CD4-positive, alpha-beta T cell treated with Interleukin-12 subunit alpha and Interleukin-12 subunit beta, for 1 hour (primary cell): ENCODE measurements around the gene ANKRD13B.

Experiments
- DNase-seq: peaks from one replicate; pipeline ENCODE4 v3.0.0-alpha.2; 2020

ANKRD13B gene

DNA sequence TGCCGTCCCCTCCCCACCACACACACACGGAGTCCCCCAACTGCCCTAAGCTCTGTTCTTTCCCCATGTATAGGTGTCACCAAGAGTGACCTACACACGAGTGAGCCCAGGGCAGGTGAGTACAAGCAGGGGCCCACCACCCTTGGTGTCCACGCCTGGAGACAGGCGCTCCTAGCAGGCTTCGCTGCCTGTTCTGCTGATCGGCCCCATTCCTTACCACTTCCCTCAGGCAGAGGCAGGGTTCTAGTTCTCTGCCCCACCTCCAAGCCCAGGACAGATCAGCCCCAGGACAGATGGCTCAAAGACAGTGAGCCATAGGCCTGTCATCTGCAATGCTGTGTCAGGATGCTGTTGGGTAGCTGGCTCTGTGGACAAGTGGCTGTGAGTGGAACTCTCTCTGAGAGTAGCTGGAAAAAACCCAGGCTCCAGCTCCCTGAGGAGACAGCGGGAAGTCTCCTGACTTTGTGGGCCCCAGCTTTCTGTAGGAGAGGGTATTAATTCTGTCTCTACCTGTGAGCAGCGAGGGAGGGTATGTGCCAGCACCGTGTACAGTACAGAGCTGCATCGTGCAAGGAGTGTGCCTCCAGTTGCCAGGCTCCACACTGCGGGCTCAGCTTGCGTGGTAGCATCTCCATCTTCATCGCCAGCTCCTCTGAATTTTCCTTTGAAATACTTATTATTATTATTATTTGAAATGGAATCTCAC is 23.5 kb upstream of the ANKRD13B start:
- DNase-seq, result no peak

DNA sequence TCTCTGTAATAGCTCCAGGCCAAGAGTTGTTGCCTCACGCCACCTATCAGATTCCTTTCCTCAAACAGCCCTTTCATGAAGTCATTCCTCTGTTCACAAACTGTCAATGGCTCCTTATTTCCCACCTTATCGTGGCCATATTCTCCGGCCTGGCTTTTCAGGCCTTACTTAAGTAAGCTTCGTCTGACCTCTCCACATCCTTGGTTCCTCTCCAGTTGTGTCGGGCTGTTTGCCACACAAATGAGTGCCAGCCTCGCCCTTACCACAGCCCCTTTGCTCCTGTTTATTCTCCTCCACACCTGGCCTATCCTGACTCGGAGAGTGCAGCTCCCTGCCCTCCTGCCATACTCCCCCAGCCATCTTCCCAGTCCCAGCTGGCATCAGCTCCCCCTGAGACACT is 22.4 kb upstream of the ANKRD13B start:
- DNase-seq, result no peak

DNA sequence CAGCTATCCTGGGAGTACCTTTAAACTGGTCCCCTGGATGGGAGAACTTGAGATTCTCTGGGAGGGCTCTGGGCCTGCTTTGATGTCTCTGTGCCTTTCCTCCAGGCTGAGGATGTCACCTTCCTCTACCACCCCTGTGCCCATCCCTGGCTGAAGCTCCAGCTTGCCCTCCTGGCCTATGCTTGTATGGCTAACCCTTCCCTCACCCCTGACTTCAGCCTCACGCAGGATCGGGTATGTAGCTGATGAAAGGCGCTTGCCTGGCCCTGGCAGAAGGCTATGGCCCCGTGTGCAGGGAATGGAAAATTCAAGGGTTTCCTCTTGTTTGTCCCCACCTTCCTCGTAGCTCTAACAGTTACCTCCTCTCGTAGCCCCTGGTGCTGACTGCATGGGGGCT is 21.4 kb upstream of the ANKRD13B start:
- DNase-seq, result no peak

DNA sequence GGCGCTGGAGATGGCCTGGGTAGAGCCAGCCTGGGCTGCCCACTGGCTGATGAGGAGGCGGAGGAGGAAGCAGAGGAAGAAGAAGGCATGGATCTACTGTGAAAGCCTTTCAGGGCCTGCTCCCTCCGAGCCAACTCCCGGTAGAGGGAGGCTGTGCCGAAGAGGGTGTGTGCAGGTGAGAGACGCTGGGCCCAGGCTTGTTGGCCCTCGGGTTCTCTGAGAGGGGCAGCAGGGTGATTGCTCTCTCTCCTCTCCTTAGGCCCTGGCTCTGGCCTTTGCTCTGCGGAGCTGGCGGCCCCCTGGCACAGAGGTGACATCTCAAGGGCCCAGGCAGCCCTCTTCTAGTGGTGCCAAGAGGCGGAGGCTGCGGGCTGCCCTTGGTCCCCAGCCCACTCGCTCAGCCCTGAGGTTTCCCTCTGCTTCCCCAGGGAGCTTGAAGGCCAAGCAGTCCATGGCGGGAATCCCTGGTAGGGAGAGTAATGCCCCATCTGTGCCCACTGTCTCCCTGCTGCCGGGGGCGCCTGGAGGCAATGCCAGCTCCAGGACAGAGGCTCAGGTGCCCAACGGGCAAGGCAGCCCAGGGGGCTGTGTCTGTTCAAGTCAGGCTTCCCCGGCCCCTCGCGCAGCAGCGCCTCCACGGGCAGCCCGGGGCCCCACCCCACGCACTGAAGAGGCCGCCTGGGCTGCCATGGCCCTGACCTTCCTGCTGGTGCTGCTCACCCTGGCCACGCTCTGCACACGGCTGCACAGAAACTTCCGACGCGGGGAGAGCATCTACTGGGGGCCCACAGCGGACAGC is 20.9 kb upstream of the ANKRD13B start:
- DNase-seq, result no peak

DNA sequence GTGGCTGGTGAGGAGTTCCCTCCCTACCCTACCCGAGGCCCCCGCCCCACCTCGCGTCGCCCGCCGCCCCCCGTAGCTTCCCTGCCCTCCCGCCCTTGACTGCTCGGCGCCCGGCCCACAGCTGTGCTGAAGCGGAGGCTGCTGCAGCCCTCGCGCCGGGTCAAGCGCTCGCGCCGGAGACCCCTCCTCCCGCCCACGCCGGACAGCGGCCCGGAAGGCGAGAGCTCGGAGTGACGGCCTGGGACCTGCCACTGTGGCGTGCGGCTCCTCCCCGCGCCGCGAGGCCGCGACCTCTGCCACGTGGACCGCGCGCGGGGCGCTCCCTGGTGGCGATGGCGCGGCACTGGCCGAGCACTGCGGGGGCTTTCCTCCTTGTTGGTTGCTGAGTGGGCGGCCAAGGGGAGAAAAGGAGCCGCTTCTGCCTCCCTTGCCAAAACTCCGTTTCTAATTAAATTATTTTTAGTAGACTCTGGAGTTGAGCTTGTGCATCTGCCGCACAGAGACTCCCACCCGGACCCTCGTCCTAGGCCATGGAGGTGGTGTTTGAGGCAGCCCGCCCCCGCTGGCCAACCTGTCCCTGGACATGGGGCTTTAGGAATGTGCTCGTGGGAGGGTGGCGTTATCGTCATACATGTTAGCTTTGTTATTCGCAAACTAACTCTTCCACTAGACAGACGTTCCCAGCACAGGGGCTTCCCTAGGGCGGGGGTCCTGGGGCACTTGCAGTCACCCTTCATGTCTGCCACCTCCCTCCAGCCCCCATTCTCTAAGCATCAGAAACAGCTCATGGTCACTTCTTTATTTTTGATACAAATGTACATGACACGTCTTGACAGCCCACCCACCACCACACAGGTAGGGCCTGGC is 20.0 kb upstream of the ANKRD13B start:
- peak; percentile 58 for DNase-seq

DNA sequence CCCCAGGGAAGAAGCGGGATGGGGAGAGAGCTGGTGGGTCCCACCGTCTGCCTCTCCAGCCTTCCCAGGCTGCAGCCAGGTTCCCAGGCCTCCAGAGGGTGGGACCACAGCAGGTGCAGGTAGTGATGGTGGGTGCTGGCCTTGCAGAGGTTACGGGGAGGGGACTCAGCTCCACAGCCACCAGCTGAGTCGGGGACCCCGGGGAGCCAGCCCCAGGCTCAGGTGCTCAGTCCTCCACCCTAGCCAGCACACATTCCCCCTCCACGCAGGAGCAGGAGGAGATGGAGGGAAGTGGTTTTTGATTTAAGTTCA is 19.4 kb upstream of the ANKRD13B start:
- DNase-seq, result no peak

DNA sequence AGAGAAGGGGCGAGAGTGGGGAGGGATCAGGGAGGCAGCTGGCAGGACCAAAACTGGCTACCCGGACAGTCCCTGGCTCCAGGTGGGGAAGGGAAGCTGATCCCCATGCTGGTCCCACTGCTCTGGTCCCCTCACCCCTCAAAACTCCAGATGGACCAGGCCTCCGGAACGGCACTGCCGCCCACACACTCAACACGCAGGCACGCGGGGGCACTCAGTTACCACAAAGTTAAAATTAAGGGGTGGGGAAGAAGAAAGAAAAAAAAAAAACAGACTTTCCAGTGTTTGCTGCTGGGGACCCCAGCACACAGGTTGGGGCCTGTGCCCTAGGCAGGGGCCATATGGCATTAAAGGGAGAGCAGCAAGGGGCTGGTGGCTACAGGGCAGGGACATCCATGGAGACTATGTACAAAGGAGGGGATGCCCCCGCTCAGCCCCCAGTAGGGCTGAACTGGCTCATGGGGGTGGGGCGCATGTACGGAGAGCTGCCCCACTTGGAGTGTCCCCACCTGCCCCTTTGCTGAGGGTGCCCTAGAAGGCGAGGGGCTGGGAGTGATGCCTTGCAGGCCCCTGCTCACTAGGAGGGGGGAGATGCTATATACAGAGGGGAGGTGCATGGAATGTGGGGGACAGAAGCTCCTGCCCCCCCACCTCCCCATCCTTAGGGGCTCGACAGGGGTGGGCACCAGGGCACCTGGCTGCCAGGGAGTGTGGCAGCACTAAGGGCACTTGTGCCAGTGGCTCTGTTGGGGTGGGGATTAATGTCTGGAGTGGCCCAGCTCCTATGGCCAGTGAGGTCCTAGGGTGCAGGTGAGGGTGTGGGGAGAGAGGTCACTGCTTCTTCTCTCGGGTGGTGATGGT is 18.8 kb upstream of the ANKRD13B start:
- no peak for DNase-seq

DNA sequence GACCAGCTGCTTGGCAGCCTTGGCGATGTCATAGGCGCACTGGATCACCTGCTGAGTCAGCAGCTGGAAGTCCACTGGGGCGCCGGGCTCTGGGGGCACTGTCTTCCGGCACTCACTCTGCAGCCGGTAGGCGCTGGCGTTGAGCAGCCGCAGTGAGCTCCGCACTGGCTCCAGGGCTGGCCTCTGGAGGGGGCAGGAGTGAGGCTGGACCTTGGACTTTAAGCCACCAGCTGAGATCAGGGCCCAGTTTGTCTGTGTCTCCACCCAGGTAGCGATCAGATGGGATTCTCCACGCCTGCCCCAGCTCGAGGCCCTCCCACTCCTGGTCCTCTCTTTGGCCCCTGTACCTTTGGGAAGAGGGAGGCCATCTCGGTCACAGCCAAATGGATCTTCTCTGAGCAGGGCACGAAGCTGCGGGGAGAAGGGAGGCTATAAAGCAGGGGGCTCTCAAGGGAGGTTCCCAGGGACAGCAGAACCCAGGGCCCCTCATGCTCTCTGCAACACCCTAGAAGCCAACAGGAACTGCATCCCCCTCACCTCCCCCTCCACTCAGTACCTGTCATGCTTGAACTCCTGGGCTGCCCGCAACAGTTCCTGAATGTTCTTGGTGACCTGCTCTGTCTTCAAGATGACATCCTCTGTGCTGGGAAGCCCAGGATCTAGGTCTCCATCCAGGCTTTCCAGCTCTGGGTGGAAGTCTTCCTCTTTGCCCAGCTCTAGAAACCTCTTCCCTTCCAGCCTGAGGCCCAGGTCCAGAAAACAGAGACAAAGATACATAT is 18.0 kb upstream of the ANKRD13B start:
- DNase-seq, result no peak

DNA sequence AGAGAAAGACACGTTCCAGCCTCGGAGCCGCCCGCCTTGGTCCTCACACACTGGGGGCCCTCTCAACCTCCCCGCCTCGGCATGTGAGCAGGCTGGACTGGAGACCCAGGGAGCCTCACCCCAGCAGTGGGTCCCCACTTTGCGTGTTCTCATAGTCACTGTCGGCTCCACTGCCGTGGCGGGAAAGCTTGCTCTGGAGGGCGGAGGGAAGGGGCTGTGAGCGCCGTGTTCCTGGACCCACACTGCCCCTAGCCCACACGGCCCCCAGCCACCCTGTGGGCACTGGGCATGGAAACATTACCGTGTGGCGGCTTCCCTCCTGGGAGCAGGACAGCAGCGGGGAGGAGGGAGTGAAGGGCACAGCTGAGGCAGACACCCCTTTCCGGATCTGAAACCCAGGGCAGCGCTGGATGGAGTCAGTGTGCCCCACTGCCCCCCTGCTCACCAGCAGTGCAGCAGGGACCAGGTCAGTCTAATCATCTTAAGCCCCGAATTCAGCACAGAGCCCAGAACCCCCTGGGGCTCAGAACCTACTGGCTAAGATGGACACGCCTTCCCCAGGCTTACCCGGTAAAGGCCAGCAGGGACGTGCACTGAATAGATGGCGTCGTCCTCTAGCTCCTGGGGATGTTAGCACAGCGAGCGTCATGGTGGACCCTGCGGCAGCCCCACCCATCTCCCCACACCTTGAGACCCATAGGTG is 17.3 kb upstream of the ANKRD13B start:
- DNase-seq, result no peak

DNA sequence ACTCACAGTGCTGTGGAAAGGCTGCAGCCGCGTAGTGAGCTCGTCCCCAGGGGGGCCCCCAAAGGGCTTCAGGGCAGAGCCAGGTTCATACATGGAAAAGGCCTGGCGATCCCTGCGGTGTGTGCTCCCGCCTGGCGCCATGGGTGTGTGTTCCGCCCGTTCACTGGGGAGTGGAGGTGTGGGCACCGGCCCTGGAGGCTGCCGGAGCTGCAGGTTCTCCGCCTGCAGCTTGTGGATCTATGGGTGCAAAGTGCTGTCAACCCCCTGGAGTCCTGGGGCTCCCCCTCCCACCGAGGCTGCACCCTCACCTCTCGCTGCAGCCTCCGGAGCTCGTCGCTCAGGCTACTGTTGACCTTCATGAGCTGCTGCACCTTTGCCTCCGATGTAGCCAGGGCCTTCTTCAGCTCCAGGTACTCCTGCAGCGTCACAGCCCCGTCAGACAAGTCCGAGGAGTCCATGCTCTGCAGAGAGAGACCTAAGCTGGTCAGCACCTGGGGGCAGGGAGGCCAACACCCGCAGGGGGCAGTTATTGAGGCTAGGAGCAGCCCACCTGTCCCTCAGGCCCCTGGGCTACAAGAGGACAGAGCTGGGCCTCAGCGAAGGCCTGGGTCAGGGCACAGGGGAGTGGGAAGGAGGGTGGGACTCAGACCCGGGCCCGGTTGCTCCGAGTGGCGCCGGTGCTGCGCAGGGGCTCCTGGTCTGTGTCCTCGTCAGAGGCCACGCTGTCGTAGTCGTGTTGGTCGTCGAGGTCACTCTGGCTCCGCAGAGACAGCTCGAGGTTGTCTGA is 16.5 kb upstream of the ANKRD13B start:
- DNase-seq, result no peak

DNA sequence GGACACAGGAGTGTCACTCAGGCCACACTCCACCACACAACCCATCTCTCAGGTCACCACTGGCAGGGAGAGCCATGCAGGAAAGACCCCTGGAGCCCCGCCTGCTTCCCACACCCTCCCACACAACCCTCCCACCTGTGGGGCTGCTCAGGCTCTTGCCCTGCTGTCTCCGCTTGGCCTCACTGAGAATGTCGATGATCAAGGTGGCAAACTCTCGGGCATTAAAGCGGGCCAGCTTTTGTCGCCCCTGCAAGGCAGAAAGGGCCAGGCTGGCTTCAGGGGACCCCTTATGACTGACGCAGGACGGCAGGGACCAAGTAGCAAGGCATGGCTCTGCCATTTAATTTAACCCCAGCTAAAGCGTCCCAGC is 15.9 kb upstream of the ANKRD13B start:
- no peak for DNase-seq

DNA sequence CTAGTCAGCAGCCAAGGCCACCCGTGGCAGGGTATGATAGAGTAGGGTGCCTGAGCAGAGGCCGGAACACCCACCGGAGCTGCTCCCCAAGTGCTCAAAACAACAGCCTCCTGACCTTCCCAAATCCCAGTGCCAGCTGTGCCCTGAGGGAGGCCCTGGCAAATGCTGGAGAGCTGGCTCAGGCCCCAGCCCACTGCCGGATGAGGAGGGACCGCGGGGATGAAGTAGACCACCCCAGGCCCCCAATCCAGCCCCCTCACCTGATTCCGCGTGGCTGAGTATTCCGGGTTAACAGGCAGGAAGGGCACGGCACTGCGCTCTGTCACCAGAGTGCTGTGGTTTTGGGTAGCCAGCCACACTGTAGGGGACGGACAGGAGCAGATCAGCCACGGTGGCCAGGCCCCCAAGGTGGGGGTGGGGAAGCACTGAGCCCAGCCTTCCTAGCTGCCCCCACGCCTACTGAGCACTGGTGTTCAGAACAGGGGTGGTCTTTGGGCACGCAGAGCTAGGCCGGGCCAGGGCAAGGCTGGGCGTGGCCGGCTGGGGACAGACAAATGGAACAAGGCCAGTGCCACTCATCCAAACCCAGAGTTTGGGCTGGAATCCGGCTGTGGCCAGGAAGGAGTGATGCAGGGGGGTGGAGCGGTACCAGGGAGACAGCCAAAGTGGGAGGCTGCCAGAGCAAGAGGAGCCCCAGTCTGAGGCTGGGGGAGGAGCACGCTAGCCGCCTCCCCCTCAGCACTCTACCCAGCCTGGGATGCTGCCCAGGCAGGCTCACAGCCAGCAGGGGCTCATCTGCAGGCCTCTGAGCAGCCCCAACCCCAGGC is 15.3 kb upstream of the ANKRD13B start:
- DNase-seq, result no peak

DNA sequence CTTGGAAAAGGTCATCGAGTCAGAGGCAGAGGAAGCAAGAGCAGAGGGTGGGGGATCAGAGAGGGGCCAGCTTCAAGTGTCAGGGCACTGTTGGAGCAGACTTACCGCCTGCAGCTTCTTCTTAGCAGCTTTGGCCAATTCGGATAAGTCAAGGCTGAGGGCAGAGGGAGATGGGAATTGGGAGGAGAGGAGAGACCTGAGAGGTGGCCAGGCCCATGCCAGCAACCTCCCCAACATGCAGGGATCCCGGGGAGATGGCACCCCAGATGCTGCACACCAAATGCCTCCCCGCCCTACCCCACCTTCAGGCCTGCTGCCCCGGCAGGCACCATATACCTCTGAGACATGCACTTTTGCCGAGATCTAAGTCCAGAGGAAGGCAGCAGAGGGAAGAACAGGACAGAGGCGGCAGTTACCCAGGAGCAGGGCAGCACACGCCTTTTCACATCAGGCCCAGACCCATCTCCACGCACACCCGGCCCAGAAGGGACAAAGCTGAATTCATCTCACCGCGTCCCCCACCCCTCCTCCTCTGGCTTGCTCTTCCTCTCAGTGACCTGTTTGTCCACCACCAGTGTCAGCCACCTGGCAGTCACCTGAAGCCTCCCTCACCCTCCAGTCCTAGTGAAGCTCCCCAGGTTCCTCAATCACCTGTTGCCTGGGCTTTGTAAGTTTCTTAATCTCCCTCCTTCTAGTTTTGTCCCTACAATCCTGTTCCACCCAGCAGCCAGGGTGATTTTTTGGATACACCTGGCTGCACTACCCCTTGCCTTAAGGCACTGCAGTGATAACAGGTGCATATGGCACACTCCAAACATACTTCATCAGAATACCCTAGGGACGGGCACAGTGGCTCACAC is 14.1 kb upstream of the ANKRD13B start:
- DNase-seq, result no peak

DNA sequence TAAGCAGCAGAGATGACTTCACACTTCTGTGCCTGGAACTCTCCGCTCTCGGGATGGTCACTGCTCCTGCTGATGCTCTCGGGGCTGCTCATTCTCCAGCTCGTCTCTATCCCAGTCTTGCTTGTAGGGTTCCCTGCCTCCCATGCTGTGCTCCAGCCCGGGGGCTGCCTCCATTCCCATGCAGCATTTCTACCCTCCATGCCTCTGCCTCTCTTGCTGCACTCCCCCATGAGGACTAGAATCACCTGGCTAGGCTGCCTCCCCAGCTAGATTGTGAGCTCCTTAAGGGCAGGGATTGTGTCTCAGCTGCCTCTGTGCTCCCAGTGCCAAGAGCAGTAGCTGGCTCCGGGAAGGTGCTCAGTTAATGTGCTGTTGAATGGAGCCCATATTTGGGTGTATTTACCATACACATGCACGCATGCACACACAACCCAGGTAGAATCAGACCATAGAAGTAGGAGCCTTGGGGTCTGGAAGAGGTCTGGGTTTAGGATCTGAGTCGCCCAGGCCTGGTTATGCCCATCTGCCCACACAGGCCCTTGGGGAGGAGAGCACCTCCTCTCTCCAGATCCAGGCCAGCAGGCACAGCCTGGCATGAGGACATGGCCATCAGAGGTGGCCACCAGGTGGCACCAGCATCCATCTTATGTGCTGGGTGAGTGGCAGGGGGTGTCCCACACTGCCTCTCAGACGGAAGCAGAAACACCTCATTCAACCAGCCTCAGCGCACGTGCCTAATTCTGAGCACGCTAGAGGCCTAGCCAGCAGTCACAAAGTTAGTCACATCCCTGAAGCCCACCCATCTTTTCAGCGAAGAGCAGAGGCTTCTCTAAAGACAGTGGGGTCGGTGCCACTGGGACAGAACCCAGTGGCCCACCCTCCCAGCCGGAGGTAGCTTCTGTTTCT is 12.8 kb upstream of the ANKRD13B start:
- peak; percentile 91 for DNase-seq

DNA sequence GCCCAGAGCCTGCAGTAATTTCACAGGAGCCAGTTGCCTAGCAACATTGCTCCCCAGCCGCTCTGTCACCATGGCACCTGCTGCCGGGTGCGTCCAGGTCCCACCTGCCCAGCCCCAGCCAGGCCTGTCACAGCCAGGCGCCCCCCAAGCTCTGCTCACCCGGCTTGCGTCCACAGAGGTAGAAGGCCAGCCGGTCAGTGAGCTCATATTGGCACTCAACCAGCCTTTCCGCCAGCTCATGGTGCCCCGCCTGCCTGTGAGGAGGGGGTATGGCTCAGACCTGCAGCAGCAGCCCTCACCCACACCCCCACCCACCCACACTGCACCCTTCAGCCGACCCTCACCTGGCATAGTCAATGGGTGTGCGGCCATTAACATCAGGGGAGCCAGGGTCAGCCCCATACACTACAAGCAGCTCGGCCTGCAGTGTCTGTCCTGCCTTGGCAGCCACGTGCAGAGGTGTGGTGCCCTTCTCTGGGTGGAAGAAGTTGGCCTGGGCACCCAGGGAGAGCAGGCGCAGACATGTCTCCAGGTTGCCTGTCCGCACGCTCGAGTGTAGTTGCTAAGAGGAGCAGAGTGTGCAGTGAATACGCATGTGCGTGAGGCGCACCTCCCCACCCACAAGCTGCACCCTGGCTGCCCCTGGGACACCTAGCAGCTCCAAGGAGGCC is 11.2 kb upstream of the ANKRD13B start:
- no peak for DNase-seq

DNA sequence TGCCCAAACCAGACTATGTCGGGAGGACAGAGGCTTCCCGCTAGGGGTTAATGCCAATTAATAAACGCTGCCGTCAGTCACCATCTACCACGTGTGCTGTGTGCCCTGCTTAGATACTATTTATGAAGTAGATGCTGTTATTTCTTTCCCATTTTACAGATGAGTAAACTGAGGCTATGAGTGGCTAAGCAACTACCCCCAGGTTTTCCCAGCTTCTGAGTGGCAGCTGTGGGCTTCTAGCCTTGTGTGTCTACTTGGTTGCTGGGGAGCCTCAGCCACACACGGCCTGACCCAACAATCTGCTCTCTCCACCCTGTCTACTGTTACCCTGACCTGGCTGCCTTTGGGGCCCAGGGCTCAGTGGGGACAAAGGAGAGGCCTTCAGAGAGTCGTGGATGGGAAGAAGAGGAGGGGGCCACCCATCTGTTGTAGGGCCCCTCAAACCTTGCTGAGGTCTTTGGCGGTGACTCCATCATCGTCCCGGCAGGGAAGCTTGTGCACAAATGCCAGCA is 10.6 kb upstream of the ANKRD13B start:
- no peak for DNase-seq

DNA sequence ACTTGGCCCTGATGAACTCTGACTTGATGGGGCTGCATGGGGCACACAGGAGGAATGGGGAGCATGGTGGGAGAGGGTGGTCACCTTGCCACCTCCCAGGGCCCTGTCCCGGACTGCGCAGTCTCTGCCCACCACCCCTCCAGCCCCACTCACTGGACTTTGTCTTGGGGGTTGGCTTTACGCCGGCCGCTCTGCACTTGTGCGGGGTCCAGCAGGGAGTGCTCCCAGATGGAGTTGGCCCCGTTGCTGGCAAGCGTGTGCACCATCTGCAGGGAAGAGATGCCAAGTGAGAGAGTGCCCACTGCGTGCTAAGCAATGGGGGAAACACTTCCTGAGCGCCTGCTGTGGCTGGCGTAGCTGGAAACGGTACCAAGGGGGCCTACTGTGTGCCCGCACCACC is 10.2 kb upstream of the ANKRD13B start:
- DNase-seq, result no peak
